PC-3 (cell line): ENCODE data around the gene MAMDC2.

Experiments used
- EZH2 ChIP-seq: fragments of 300-600 bp; sonication (generic); IDR thresholded peaks from one replicate; pipeline ENCODE4 v1.6.1; 2017; ENCODE audit warnings: antibody characterized with exemption, mild to moderate bottlenecking, low read length; ENCODE audit not compliant: unreplicated experiment
- TF ChIP-seq, protein P1 (sequence below): fragments of 300-600 bp; sonication (generic); conservative IDR thresholded peaks from 2 replicates; pipeline ENCODE4 v1.5.1; 2017; ENCODE audit warnings: antibody characterized with exemption, low read depth, mild to moderate bottlenecking, low read length

GRCh38 chr9:70259512-70259802 lies 215.8 kb downstream of the MAMDC2 start:
- TF ChIP-seq, protein P1, sequence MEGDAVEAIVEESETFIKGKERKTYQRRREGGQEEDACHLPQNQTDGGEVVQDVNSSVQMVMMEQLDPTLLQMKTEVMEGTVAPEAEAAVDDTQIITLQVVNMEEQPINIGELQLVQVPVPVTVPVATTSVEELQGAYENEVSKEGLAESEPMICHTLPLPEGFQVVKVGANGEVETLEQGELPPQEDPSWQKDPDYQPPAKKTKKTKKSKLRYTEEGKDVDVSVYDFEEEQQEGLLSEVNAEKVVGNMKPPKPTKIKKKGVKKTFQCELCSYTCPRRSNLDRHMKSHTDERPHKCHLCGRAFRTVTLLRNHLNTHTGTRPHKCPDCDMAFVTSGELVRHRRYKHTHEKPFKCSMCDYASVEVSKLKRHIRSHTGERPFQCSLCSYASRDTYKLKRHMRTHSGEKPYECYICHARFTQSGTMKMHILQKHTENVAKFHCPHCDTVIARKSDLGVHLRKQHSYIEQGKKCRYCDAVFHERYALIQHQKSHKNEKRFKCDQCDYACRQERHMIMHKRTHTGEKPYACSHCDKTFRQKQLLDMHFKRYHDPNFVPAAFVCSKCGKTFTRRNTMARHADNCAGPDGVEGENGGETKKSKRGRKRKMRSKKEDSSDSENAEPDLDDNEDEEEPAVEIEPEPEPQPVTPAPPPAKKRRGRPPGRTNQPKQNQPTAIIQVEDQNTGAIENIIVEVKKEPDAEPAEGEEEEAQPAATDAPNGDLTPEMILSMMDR, result no peak
- TF ChIP-seq EZH2, result no peak
